ENCODE data around the gene CEP57.

GRCh38 chr11:95835768-95836488, 45.6 kb downstream of the CEP57 start:
- TF ChIP-seq, protein P1, sequence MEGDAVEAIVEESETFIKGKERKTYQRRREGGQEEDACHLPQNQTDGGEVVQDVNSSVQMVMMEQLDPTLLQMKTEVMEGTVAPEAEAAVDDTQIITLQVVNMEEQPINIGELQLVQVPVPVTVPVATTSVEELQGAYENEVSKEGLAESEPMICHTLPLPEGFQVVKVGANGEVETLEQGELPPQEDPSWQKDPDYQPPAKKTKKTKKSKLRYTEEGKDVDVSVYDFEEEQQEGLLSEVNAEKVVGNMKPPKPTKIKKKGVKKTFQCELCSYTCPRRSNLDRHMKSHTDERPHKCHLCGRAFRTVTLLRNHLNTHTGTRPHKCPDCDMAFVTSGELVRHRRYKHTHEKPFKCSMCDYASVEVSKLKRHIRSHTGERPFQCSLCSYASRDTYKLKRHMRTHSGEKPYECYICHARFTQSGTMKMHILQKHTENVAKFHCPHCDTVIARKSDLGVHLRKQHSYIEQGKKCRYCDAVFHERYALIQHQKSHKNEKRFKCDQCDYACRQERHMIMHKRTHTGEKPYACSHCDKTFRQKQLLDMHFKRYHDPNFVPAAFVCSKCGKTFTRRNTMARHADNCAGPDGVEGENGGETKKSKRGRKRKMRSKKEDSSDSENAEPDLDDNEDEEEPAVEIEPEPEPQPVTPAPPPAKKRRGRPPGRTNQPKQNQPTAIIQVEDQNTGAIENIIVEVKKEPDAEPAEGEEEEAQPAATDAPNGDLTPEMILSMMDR (conservative IDR thresholded peaks at IDR 0.05; ENCODE audit: low read length) = peak; percentile 88
- no peak for TF ChIP-seq EZH2phosphoT487 (IDR thresholded peaks at IDR 0.05; ENCODE audit: borderline replicate concordance, low read depth, low read length)
